HG03460 (cell line): ENCODE results near the gene SFXN5.
"Not testable (repeated sequence)": the region's sequence is repeated elsewhere in the genome, so short reads cannot be mapped to it uniquely, and the experiment has no call there.

Experiments
- ATAC-seq: cut with Tn5 transposase; IDR thresholded peaks from one replicate; pipeline ENCODE4 v1.9.1; 2021; ENCODE audit not compliant: unreplicated experiment

Gene SFXN5, protein sequence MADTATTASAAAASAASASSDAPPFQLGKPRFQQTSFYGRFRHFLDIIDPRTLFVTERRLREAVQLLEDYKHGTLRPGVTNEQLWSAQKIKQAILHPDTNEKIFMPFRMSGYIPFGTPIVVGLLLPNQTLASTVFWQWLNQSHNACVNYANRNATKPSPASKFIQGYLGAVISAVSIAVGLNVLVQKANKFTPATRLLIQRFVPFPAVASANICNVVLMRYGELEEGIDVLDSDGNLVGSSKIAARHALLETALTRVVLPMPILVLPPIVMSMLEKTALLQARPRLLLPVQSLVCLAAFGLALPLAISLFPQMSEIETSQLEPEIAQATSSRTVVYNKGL

DNA sequence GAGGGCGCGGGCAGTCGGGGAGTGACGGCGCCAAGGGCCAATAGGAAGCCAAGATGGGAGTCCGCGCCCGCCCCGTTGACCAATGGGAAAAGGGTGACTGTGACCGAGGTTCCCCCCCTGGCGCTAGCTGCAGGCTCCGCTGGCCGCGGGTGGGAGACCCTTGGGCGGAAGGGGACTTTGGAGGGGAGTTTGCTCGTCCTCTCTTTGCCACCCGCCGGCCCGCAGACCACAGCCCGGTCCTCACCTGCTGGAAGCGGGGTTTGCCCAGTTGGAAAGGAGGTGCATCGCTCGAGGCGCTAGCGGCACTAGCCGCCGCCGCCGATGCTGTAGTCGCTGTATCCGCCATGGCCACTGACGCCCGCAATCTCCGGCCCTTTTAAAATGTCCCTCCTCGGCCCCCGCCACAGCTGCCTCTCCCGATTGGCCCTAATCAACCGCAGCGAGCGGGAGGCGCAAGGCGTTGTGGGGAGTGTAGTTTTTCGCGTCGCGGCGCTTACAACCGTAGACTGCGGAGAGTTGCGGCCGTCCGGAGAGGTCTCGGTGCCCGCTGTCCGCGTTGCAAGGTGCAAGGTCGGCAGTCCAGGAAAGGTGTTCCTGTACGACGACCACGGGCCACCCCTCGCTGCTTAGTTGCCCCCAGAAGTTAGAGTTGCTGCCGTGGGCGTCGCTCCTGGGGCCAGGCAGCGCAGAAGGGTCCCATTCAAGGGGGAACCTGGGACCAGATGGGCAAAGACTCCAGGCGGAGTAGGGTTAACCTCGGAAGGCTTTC, at the start of gene SFXN5:
SFXN5 (minus strand) TSS at position 353 of the 769 bp plus-strand sequence; CDS start at position 346, 7 bp downstream.
- ATAC-seq = peak; percentile 91

DNA sequence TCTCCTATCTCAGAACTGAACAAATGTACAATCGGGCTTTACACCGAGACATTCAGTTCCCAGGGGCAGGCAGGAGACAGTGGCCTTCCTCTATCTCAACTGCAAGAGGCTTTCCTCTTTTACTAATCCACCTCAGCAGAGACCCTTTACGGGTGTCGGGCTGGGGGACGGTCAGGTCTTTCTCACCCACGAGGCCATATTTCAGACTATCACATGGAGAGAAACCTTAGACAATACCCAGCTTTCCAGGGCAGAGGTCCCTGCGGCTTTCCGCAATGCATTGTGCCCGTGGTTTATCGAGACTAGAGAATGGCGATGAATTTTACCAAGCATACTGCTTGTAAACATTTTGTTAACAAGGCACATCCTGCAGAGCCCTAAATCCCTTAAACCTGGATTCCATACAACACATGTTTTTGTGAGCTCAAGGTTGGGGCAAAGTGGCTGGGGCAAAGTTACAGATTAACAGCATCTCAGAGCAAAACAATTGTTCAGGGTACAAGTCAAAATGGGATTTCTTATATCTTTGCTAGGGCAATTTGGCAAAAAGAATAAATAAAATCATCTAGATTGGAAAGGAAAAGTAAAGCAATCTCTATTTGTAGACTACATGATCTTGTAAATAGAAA, 48.2 kb upstream of the SFXN5 start:
- ATAC-seq = not testable (repeated sequence)

DNA sequence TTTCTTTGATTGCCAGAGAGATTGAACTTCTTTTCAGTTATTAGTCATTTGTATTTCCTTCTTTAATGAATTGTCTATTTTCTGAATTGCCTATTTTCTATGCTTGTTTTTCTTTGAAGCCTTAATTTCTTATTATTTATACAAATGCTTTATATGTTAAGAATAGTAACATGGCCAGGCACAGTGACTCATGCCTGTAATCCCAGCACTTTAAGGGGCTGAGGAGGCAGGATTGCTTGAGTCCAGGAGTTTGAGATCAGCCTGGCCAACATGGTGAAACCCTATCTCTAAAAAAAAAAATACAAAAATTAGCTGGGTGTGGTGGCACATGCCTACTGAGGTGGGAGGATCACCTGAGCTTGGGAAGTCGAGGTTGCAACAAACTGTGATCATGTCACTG, 45.9 kb upstream of the SFXN5 start:
- ATAC-seq = no peak

DNA sequence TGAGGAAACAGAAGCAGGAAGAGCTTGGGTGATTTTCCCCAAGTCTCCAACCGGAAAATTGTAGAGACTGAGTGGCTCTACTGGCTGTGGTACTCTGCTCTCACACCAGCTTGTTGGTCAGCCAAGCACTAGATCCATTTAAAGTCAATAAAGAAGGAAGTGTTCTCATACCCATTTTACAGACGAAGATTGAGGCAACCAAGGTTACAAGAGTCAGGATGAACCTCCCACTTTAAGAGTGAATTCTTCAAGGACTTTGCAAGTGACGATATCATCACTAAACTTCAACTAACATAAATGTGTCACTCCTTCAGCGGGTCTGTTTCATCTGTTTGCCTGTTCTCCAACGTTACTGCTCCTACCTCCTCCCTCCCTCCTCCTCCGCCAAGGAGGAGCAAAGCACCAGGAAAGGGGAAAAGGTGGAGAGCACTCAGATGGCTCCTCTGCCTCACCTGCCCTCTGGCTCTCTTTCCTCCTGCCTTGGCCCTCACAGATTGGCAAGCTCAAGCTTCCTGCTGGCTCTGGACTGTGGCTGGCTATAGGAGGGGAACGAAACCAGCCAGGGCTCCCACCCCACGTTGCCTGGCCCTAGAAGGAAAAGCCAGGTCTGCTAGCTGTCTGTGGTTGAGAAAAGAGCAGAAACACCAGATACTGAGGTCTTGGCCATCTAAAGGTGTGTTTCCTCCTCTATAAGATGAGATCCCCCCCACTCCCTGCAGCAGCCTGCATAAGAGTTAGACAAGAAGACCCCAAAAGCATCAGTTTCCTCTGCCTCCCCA, 44.9 kb upstream of the SFXN5 start:
- no peak for ATAC-seq

DNA sequence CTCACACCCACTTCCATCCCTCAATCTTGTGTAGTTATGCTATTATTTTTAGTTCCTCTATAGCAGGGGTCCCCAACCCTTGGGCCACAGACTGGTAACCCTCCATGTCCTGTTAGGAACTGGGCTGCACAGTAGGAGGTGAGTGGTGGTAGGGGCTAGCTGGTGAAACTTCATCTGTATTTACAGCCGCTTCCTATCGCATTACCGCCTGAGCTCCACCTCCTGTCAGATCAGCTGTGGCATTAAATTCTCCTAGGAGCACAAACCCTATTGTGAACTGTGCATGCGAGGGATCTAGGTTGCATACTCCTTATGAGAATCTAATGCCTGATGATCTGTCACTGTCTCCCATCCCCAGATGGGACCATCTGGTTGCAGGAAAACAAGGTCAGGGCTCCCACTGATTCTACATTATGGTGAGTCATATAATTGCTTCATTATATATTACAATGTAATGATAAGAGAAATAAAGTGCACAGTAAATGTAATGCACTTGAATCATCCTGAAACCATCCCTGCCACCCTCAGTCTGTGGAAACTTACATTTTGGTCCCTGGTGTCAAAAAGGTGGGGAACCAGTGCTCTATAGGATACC, 42.9 kb upstream of the SFXN5 start:
- ATAC-seq = no peak

DNA sequence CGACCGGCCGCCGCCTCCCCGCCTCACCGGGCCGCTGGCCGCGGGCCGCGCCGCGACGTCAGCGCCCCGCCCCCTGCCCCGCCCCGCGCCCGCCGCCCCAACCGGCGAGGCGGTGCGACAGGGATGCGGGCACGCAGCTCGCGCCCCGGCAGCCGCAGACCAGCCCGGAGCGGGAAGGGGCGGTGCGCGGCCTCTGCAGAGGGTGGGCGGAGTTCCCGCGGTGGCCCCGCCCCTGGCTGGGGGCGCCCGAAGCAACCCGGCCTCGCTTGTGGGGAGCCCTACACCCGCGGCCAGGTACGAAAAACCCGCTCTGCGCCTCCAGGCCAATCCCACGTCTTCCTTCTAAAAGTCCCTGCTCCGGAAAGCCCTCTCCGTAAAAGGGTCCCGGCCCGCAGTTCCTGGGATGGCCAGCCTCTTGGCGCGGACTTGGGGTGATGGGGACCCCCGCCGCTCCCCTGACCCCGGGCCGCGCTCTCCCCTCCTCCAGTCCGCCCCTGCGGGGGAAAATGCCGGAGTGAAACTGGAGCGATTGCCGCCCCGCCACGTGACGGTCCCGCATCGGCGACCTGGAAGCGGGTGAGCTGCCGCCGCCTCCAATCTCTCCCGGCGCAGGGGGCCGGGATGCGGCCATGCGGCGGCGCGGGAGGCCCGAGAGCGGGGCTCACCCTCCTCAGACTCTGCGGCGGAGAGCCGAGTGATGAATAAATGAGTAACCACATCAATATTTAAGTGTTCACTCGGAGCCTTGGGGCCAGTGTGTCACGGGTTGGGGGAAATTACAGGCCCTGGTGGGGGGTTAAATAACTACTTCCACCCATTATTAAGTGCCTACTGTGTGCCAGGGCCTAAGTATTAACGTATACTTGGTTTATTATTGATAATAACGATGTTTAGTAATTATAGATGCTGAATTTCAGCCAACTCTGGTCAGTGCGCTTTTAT, 41.7 kb upstream of the SFXN5 start, which contains the start of gene RAB11FIP5:
RAB11FIP5 (minus strand) TSS at position 36 of the 942 bp plus-strand sequence. CDS start 171 bp downstream, outside the sequence.
- ATAC-seq = peak; percentile 65

DNA sequence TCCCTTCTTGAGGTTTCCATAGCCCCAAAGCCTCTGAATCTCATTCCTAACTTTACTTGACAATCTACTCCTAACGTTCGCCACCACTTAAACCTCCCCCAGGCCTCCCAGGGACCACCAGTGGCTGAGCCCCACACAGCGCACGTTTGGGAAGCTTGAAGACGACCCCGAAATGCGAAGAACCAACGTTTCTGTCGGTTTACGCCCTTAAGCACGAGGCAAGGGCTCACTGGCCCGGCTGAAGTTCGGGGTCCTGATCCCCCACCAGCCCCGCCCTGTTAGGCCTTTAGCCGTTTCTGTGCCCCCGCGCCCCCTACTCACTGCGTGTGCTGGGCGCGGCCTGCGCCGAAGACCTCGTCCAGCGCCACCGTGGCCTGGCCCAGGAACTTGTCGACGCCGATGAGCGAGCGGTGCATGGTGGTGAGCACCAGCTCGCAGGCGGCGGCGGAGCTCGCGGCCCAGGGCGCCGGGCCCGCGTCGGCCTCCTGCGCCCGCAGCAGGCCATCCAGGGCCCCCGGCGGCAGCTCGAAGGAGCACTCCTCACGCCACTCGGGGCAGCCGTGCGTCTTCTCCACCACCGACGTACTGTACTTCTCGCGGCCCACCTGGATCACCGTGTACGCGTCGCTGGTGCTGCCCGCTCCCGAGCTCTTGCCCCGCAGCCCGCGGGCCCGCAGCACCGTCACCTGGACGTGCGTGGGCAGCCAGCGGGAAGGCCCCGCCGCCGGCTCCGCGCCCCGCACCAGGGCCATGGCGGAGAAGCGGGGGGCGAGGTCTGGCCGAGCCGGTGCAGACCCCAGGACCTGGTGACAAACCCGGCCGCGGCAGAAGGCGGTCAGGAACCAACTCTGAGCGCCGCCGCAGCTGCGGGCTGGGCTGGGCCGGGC, 40.8 kb upstream of the SFXN5 start:
- ATAC-seq = peak; percentile 12

DNA sequence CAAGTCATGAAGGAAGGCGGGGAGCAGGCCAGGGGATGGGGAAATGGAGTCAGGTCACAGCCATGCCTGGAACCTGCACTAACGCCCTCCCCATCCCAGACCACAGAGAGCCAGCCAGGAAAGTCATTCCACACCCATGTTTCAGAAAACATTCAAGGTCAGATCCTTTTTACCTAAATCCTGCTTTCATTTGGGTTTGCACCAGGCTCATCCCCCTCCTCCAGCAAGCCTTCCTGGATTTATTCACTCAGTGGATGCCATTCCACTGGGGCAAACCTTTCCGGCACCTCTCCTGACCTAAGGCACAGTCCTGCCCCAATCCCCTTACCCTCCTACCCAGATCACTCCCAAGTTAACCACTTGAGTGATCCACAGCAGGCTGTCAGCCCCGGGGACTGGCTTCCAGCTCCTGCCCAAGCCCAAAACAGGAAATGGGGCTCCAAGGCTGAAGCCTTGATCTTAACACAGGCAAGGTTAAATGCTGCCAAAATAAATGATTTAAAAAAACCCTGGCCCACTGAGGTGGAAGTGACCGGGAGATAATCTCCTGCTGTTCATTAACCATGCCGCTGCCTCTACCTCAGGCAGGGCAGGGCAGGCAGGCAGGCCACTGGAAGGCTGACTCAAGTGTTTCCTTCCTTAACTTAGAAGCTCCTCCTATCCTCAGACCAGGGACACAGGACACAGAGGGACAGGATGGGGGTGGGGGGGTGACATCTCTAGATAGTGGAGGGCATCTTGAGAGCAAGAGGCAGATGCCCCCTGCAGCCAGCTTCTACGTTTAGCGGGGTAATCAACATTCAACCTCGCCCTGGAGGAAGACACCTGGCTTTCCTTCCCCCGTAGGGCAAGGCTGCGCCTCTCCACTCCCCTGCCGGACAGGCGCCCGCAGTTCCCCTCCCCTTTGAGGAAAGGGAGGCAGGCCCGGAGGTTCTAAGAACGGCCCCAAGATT, 39.8 kb upstream of the SFXN5 start:
- no peak for ATAC-seq

DNA sequence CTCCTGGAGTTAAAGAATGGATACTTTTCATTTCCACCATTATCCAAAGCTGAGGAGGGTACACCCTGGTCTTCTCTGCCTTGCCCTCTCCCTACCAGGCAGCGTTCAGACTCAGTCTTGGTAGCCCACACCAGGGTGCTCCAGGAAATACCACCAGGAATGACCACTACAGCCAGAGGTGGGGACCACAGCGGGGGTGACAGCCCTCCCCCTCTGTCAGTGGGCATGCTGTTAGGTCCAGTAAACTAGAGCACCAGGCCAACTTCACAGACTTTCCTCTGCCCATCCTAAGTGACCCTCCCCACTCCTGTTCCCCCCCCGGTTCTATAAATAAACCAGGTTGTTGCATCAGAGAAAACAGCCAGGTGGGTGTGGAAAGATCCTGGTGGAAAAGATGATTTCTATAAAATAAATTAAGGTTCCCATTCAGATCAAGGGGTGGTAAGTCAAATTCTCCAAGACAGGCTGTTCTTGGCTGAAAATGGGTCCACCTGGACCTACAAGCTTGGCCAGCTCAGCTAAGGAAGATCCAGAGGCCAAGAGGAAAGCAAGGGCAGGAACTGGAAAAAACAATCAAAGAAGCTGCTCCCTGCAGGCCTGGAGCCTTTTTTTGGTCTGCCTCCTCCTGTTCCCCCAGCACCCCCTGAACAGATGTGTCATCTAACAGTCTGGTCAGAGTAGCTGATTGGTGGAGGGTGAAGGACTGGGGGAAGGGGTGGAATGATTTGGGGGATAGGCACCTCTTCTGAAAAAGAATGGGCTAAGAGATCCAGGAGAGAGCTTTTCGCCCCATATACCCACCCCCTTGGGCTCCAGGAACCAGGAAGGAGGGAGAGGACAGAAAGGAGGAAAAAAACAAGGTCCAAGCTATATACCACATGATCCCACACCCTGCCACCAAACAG, 38.9 kb upstream of the SFXN5 start:
- ATAC-seq = no peak

DNA sequence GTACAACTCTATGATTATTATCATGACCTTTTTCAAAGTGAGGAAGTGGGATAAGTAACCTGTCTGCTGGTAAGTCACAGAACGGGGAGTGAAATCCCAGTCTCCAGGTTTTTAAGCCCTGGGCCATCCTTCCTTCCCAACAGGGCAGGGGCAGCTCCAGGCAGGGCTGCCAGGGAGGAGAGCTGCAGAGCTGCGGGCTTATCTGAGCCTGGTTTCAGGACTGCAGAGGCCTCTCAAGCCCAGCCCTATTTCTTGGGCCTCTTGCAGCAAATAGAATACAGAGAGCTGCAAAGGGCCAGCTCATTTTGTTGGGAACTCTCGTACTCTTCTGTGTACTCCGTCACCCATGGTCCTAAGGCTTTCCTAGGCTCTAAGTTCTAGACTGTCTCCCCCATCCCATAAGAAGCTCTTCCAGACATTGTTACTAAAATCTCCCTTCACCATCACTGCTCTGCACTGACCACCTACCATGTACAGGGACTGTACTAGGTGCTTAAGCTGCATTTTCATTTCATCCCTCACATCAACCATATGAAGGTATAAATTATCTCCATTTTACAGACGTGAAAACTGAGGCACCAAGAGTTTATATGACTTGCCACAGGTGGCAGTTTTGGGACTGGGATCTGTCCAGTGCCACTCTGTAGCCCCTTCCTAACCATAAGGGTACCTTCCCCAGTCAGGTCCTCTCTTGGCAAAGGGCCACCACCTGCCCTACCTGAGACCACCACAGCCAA, 38.1 kb upstream of the SFXN5 start:
- ATAC-seq = no peak

DNA sequence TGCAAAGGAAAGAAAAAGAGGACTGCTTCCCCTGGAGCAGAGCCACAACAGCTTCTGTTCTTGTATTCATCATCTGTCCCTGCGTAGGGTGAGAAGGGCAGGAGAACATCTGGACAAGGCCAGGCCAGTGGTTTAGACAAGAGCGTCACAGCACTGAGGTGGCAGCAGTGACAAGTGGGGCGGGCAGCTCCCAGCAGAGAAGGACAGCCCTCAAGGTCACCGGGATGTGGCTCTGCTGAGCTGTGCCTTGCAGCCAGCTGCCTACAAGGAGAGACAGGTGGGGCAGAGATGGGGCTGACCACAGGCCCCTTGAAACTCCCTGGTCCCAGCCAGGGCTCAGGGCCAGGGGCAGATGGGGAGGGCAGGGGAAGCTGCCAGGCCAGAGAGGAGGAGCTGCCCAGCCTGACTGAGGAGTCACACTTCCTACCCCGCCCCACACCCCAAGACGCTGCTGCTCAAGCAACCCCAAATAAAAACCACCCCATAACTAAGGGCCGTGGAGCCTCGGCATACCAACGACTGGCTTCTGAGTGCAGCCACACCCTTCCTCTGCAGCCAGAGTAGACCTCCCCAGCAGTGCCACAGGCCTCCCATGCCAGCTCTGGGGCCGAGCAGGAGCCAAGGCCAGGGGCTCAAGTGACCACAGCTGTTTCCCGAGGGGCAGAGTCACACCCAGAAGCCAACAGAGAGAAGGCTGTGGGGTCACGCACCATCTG, 35.9 kb upstream of the SFXN5 start:
- ATAC-seq = no peak

DNA sequence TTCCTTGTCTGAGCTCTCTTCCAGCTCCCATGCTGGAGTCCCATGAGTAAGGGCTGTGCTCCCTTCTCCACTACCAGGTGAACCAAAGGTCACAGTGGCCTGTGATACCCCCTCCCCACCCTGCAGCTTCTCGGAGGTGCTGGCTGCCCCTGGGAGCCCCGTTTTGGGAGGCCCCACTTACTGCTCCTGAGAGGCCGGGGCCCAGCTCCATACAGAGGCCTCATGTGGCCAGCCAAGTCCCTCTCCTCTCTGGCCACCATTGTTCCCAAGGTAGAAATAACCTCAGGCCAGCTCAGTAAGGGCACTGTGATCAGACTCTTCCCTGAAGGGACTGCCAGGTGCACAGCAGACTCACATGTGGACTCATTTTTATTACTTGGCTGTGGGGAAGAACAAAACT, 35.3 kb upstream of the SFXN5 start:
- ATAC-seq = no peak

DNA sequence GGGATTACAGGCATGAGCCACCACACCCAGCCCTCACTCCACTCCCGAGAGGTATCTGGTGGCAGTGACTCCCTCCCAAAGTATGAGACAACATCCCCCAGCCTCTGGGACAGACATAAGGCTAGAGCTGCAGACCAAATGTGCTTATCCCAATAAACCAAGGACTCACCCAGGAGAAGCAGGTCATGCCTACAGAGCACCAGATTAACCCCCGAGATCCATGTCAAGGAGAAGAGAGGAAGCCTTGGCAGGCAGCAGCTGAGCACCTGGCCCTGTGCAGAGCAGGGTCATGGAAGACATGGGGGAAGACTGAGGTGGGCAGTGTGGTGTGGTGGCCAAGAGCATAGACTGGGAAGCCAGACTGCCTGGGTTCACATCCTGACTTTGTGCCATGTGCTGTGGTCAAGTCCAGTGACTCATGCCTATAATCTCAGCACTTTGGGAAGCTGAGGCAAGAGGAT, 34.0 kb upstream of the SFXN5 start:
- ATAC-seq = no peak

DNA sequence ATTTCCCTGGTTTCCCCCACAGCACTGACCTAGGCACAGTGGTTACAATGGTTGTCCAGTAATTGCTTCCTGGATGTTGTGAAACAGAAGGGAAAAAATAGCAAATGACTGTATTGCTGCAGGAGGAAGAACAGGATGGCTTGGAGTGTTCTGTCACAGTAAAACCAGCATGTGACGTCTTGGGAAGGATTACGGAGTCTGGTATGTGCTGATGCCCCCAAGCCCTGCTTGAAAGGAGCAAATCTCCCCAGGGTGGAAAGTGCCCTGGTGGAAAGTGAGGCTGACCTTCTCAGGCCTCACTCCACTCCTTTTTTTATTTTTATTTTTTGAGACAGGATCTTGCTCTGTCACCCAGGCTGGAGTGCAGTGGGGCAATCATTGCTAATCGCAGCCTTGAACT, 33.4 kb upstream of the SFXN5 start:
- ATAC-seq = no peak

DNA sequence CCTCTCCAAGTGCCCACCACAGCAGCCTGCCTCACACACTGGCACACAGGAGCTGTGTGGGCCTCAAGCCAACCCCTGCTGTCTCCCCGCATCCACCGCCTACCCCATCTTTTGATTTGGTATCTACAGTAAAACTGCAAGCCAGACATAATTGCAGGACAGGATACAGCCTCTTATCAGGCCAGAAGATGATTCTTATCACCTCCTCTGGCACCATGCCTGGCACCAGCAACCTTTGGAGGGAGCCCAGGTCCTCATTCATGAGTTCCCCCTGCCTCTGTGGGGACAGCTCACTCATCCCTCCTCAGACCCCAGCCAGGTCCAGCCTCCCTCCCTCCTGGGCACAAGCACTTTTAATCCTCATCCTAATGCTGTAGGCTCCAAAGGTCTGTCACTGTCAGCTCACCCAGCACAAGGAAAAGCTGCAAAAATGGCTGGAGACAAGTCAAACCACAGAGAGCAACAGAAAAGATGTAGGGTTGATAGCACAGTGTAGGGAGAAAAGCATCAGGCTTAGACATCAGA, 31.6 kb upstream of the SFXN5 start:
- no peak for ATAC-seq
